Astrocyte of the spinal cord (primary cell): ENCODE results near the gene KDM8.

ENCODE experiments used
- DNase-seq: peaks from one replicate; pipeline ENCODE4 v3.0.0; 2011; ENCODE audit warnings: low read depth, low spot score
- H3K4me3 ChIP-seq: 2 replicates; pipeline ENCODE4 v1.5.1; 2011; ENCODE audit warnings: low read depth, mild to moderate bottlenecking, low read length, moderate library complexity
- CTCF ChIP-seq: IDR thresholded peaks from 2 replicates; pipeline ENCODE4 v1.5.1; 2012; ENCODE audit warnings: low read depth, mild to moderate bottlenecking, low read length, inconsistent platforms
- in situ Hi-C: cut with HindIII; loops from 2 replicates; pipeline ENCODE4 v1.10.0; 2017; ENCODE audit warnings: low sequenced_read_pairs

The KDM8 gene

GRCh38 chr16:27177031-27177774 lies 26.1 kb upstream of the KDM8 start:
- TF ChIP-seq CTCF: no peak
- peak; percentile 63 for DNase-seq
- in situ Hi-C loops: no loop called here
- no peak overlapping the region for H3K4me3 ChIP-seq

GRCh38 chr16:27179500-27180072 lies 23.7 kb upstream of the KDM8 start:
- in situ Hi-C loops: no loop called here
- TF ChIP-seq CTCF: peak; percentile 87

GRCh38 chr16:27181019-27181790 lies 22.1 kb upstream of the KDM8 start:
- no peak for TF ChIP-seq CTCF
- no peak overlapping the region for H3K4me3 ChIP-seq
- in situ Hi-C loops: no loop called here
- DNase-seq: no peak

More at GRCh38 chr16:27179500-27180072, 23.7 kb upstream of the KDM8 start:
- DNase-seq: peak; percentile 52
- H3K4me3 ChIP-seq: no peak overlapping the region

- in situ Hi-C loops: no loop called here
- DNase-seq: no peak
Observed at GRCh38 chr16:27182906-27183405, 20.4 kb upstream of the KDM8 start.

GRCh38 chr16:27185776-27186130 lies 17.6 kb upstream of the KDM8 start:
- TF ChIP-seq CTCF: no peak
- no peak overlapping the region for H3K4me3 ChIP-seq
- in situ Hi-C loops: no loop called here
- no peak for DNase-seq

More at GRCh38 chr16:27182906-27183405, 20.4 kb upstream of the KDM8 start:
- no peak for TF ChIP-seq CTCF
- H3K4me3 ChIP-seq: no peak overlapping the region

GRCh38 chr16:27188633-27189032 lies 14.7 kb upstream of the KDM8 start:
- TF ChIP-seq CTCF: no peak
- H3K4me3 ChIP-seq: no peak overlapping the region
- in situ Hi-C loops: no loop called here
- no peak for DNase-seq
